ENCODE results near the gene SYNPO. TPM values are rescaled to one million over a fixed set of nuclear protein-coding genes. Genes with fewer than 3 reads are reported as not detected.

Gene SYNPO
- total RNA-seq, 2 donors from 2014 or later, result 0.18 to 0.53 TPM

GRCh38 chr5:150658699-150659265, 18.3 kb downstream of the SYNPO start:
- DNase-seq (ENCODE audit: low spot score in 2 of 2), result no peak
- Mint-ChIP-seq H3K9me3 (no peaks in the 10 kb centered on the region), H3K27ac (no peak overlapping the region), H3K36me3 (no peaks in the 10 kb centered on the region)
- no peak for ATAC-seq

- no peak for ATAC-seq
- no peak overlapping the region for H3K27ac Mint-ChIP-seq
- no peaks in the 10 kb centered on the region for H3K9me3 Mint-ChIP-seq
Observed at GRCh38 chr5:150659360-150660107, 19.1 kb downstream of the SYNPO start.

GRCh38 chr5:150660108-150660831, 19.8 kb downstream of the SYNPO start:
- ATAC-seq, result no peak
- Mint-ChIP-seq H3K36me3 (no peaks in the 10 kb centered on the region), H3K9me3 (no peaks in the 10 kb centered on the region), H3K27ac (no peak overlapping the region)
- no peak for DNase-seq (ENCODE audit: low spot score in 2 of 2)

More at GRCh38 chr5:150659360-150660107, 19.1 kb downstream of the SYNPO start:
- DNase-seq (ENCODE audit: low spot score in 2 of 2), result peak in 1 of 2 donors; percentile 26
- H3K36me3 Mint-ChIP-seq, result no peaks in the 10 kb centered on the region

GRCh38 chr5:150661086-150661485, 20.6 kb downstream of the SYNPO start, which contains the start of gene MYOZ3:
MYOZ3 (plus strand) TSS chr5:150661251; CDS start chr5:150662942, 1,691 bp downstream.
- Mint-ChIP-seq H3K36me3 (no peaks in the 10 kb centered on the region), H3K9me3 (no peaks in the 10 kb centered on the region), H3K27ac (peak within 1 kb of the TSS in 1 of 2 donors; percentile 50)
- DNase-seq (ENCODE audit: low spot score in 2 of 2) (no peak), ATAC-seq (no peak)

- DNase-seq (ENCODE audit: low spot score in 2 of 2) (no peak), ATAC-seq (no peak)
- Mint-ChIP-seq H3K27ac (peak overlapping the region in 1 of 2 donors; percentile 50), H3K9me3 (no peaks in the 10 kb centered on the region), H3K36me3 (no peaks in the 10 kb centered on the region)
Observed at GRCh38 chr5:150661821-150662596, 21.5 kb downstream of the SYNPO start.

GRCh38 chr5:150662731-150663516, 22.5 kb downstream of the SYNPO start:
- ATAC-seq, result no peak
- Mint-ChIP-seq H3K27ac (no peak overlapping the region), H3K36me3 (no peaks in the 10 kb centered on the region), H3K9me3 (no peaks in the 10 kb centered on the region)
- DNase-seq (ENCODE audit: low spot score in 2 of 2), result no peak

- Mint-ChIP-seq H3K36me3 (no peaks in the 10 kb centered on the region), H3K27ac (no peak overlapping the region), H3K9me3 (no peaks in the 10 kb centered on the region)
- ATAC-seq, result no peak
- DNase-seq (ENCODE audit: low spot score in 2 of 2), result no peak
Observed at GRCh38 chr5:150663936-150664335, 23.5 kb downstream of the SYNPO start.

GRCh38 chr5:150665044-150665443, 24.6 kb downstream of the SYNPO start:
- DNase-seq (ENCODE audit: low spot score in 2 of 2) (no peak), ATAC-seq (no peak)
- Mint-ChIP-seq H3K36me3 (no peaks in the 10 kb centered on the region), H3K9me3 (no peaks in the 10 kb centered on the region), H3K27ac (no peak overlapping the region)

GRCh38 chr5:150670275-150670947, 30.0 kb downstream of the SYNPO start:
- DNase-seq (ENCODE audit: low spot score in 2 of 2) (no peak), ATAC-seq (no peak)
- no peak overlapping the region for H3K27ac Mint-ChIP-seq
- H3K9me3 Mint-ChIP-seq, result no peaks in the 10 kb centered on the region
- H3K36me3 Mint-ChIP-seq, result no peaks in the 10 kb centered on the region

GRCh38 chr5:150670948-150671310, 30.5 kb downstream of the SYNPO start:
- H3K9me3 Mint-ChIP-seq, result no peaks in the 10 kb centered on the region
- no peaks in the 10 kb centered on the region for H3K36me3 Mint-ChIP-seq
- H3K27ac Mint-ChIP-seq, result no peak overlapping the region
- DNase-seq (ENCODE audit: low spot score in 2 of 2) (no peak), ATAC-seq (no peak)

GRCh38 chr5:150671509-150672236, 31.2 kb downstream of the SYNPO start:
- no peaks in the 10 kb centered on the region for H3K36me3 Mint-ChIP-seq
- DNase-seq (ENCODE audit: low spot score in 2 of 2), result peak in 1 of 2 donors; percentile 25
- H3K27ac Mint-ChIP-seq, result no peak overlapping the region
- H3K9me3 Mint-ChIP-seq, result no peaks in the 10 kb centered on the region
- peak; percentile 61 to 68 for ATAC-seq

GRCh38 chr5:150672237-150672883, 31.9 kb downstream of the SYNPO start:
- H3K27ac Mint-ChIP-seq, result no peak overlapping the region

GRCh38 chr5:150672884-150673275, 32.4 kb downstream of the SYNPO start:
- ATAC-seq (no peak), DNase-seq (ENCODE audit: low spot score in 2 of 2) (no peak)
- no peaks in the 10 kb centered on the region for H3K36me3 Mint-ChIP-seq
- H3K9me3 Mint-ChIP-seq, result no peaks in the 10 kb centered on the region
- H3K27ac Mint-ChIP-seq, result no peak overlapping the region

More at GRCh38 chr5:150672237-150672883, 31.9 kb downstream of the SYNPO start:
- ATAC-seq (peak; percentile 79 to 82), DNase-seq (ENCODE audit: low spot score in 2 of 2) (peak in 1 of 2 donors; percentile 30)
- no peaks in the 10 kb centered on the region for H3K36me3 Mint-ChIP-seq
- no peaks in the 10 kb centered on the region for H3K9me3 Mint-ChIP-seq

- H3K9me3 Mint-ChIP-seq, result no peaks in the 10 kb centered on the region
- DNase-seq (ENCODE audit: low spot score in 2 of 2) (no peak), ATAC-seq (no peak)
- no peaks in the 10 kb centered on the region for H3K36me3 Mint-ChIP-seq
- H3K27ac Mint-ChIP-seq, result no peak overlapping the region
Observed at GRCh38 chr5:150674341-150674821, 33.9 kb downstream of the SYNPO start.

Measured in activated naive CD4-positive, alpha-beta T cell treated with anti-CD3 and anti-CD28 coated beads, Interleukin-2, amount 50 U/mL, for 72 hours (primary cell).